ENCODE results near the gene PIGZ.

PIGZ gene

DNA sequence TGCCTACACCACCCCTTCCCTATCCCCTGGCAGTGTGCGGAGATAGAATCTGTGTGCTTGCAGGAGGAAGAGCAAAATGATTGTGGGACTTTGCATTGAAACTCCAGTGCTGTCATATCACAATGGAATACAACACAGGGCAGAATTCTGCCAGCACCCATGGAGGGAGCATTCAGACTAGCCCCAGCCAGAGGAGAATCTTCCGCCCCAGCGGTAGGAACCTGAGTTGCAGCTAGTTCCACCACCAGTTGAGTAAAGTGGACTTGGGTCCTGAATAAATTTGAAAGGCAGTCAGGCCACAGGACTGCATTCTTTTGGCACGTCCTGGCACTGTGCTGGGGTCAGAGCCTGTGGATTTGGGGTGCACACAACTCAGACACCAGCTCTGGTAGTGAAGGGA lies 53.8 kb downstream of the PIGZ start:
- DNase-seq (ENCODE audit: low read depth) = no peak

DNA sequence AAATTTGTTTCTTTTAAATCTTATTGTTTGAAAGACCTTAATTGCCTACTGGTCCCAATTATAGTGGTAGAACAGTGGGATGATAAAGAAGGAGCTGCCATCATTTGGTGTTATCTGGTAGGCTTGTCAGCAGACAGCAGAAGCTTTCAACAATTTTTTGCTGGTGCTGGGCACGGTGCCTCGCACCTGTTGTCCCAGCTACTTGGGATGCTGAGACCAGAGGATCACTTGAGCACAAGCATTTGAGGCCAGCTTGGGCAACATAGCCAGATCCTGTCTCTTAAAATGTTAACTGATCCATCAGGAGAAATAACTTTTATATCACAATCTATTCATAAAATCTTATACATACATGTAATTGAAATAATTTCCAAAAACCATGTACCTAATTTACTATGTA lies 64.9 kb downstream of the PIGZ start:
- DNase-seq (ENCODE audit: low read depth) = no peak

DNA sequence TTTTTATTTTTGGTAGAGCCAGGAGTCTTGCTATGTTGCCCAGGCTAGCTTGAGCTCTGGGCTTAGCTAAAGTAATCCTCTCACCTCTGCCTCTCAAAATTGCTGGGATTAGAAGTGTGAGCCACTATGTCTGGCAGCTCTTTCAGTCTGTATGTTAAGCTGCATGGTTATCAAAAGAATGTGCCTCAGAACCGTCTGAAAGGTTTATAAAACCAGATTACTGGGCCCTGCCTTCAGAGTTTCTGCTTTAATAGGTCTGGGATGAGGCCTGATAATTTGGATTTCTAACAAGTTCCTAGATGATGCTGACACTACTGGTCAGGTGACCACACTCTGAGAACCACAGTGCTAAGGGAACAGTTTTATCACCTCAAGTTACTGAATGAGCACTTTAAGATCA lies 66.3 kb downstream of the PIGZ start:
- no peak for DNase-seq (ENCODE audit: low read depth)

DNA sequence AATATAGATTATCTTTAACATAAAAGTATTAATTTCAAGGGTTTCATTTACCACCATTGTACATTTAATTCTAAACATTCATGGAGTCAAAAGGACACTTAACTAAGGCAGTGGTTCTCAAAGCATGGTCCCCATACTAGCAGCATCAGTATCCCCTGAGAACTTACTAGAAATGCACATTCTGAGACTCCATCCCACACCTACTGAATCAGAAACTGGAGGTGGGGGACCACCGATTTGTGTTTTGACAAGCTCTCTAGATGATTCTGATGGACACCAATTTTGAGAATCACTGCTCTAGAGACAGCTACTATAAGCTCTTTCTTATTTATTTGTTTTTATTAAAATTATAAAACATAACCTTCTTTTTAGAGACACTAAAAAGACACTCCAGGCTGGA lies 66.9 kb downstream of the PIGZ start:
- DNase-seq (ENCODE audit: low read depth) = no peak

Measured in T-helper 22 cell (primary cell).